H1 (cell line): Measurements from ENCODE around the gene SEMA6A. TPM values are rescaled to one million over a fixed set of nuclear protein-coding genes. Genes with fewer than 3 reads are reported as not detected.

ENCODE experiments used
- CTCF ChIA-PET: fragments of 300-600 bp; sonication (Branson Sonifier 250); formaldehyde crosslinking; loops from one replicate; lab custom pipeline; 2021; ENCODE audit not compliant: partially characterized antibody; lab: Charles Lee
- POLR2A ChIA-PET: fragments of 300-600 bp; sonication (Branson Sonifier 250); formaldehyde crosslinking; loops from one replicate; lab custom pipeline; 2021; ENCODE audit warnings: inconsistent platforms; ENCODE audit not compliant: partially characterized antibody; lab: Charles Lee
- DNase-seq, 2 experiments: peaks; one replicate each; pipeline versions ENCODE4 v3.0.0 to v3.0.0-alpha.2; 2010 to 2022; ENCODE audit warnings: low spot score in 2 of 2, low read depth in 1 of 2, mixed read lengths in 1 of 2
- FAIRE-seq: peaks from 2 replicates; lab custom pipeline; 2011; peaks lifted over from hg19 to GRCh38; lab: Jason Lieb, UNC
- H2AFZ ChIP-seq: 2 replicates; pipeline ENCODE4 v1.8.1; 2012; ENCODE audit warnings: low read length, inconsistent platforms
- H2AK5ac ChIP-seq: 2 replicates; pipeline ENCODE4 v1.6.1; 2013; ENCODE audit warnings: low read depth, low read length
- H2BK120ac ChIP-seq: replicated peaks from 2 replicates; pipeline ENCODE3; 2013; ENCODE audit warnings: low read depth, low read length, inconsistent platforms
- H2BK12ac ChIP-seq: 2 replicates; pipeline ENCODE4 v1.6.1; 2013; ENCODE audit warnings: low read depth, low read length
- H2BK15ac ChIP-seq: 2 replicates; pipeline ENCODE4 v1.6.1; 2013; ENCODE audit warnings: low read length
- H2BK20ac ChIP-seq: 2 replicates; pipeline ENCODE4 v1.6.1; 2013; ENCODE audit warnings: low read length
- H2BK5ac ChIP-seq: 2 replicates; pipeline ENCODE4 v1.6.1; 2013; ENCODE audit warnings: low read depth, low read length
- H3K14ac ChIP-seq: 2 replicates; pipeline ENCODE4 v1.6.1; 2013; ENCODE audit warnings: inconsistent platforms; ENCODE audit not compliant: insufficient read length
- H3K18ac ChIP-seq: 2 replicates; pipeline ENCODE4 v1.6.1; 2013; ENCODE audit warnings: low read length; ENCODE audit errors: extremely low read depth
- H3K23ac ChIP-seq: 2 replicates; pipeline ENCODE4 v1.6.1; 2013; ENCODE audit warnings: inconsistent platforms; ENCODE audit not compliant: insufficient read length
- H3K23me2 ChIP-seq: 2 replicates; pipeline ENCODE4 v1.6.1; 2013; ENCODE audit warnings: low read depth, low read length
- H3K27ac ChIP-seq: 2 replicates; pipeline ENCODE4 v1.6.1; 2011; ENCODE audit warnings: low read depth, low read length, inconsistent platforms
- H3K27me3 ChIP-seq, 4 experiments: replicated peaks in 1 of 4; 1 replicate in 1 of 4; 2 replicates in 3 of 4; pipeline versions ENCODE4 v1.6.1 to v1.8.1; 2011 to 2013; ENCODE audit warnings: low read length in 3 of 4, mild to moderate bottlenecking in 3 of 4, inconsistent platforms in 2 of 4, mixed read lengths in 2 of 4, moderate library complexity in 1 of 4; ENCODE audit not compliant: control insufficient read depth in 3 of 4, insufficient read depth in 3 of 4; ENCODE audit errors: extremely low read depth in 1 of 4
- H3K36me3 ChIP-seq, 4 experiments: 2 replicates each; pipeline versions ENCODE4 v1.6.1 to v1.8.1; 2011 to 2013; ENCODE audit warnings: mild to moderate bottlenecking in 4 of 4, low read length in 3 of 4, moderate library complexity in 2 of 4, control low read depth in 1 of 4, inconsistent platforms in 1 of 4; ENCODE audit not compliant: insufficient read depth in 4 of 4, control insufficient read depth in 2 of 4
- H3K4ac ChIP-seq: replicated peaks from 2 replicates; pipeline ENCODE3; 2013; ENCODE audit warnings: low read length, low read depth, mixed read lengths, inconsistent platforms; ENCODE audit not compliant: insufficient read length
- H3K4me1 ChIP-seq, 4 experiments: replicated peaks in 1 of 4; 1 replicate in 1 of 4; 2 replicates in 3 of 4; pipeline versions ENCODE4 v1.6.1 to v1.8.1; 2011 to 2013; ENCODE audit warnings: low read length in 3 of 4, inconsistent platforms in 2 of 4, mixed read lengths in 1 of 4; ENCODE audit not compliant: insufficient read depth in 4 of 4, control insufficient read depth in 3 of 4
- H3K4me2 ChIP-seq, 2 experiments: 2 replicates each; pipeline versions ENCODE4 v1.6.1 to v1.8.1; 2011 to 2013; ENCODE audit warnings: low read depth in 2 of 2, low read length in 2 of 2, control low read depth in 1 of 2, inconsistent platforms in 1 of 2, mild to moderate bottlenecking in 1 of 2; ENCODE audit not compliant: insufficient read depth in 1 of 2
- H3K4me3 ChIP-seq, 4 experiments: fragments of 200-600, 300-600 bp in 1 of 4; sonication (generic), shearing (Covaris generic), sonication (Bioruptor Twin) in 1 of 4; 2 replicates each; pipeline versions ENCODE4 v1.5.1 to v1.8.1; 2011 to 2016; ENCODE audit warnings: low read length in 4 of 4, low read depth in 3 of 4, control low read depth in 2 of 4, inconsistent platforms in 2 of 4, mild to moderate bottlenecking in 2 of 4, mixed read lengths in 1 of 4, moderate library complexity in 1 of 4; ENCODE audit not compliant: insufficient read depth in 2 of 4; ENCODE audit errors: extremely low read depth in 1 of 4
- H3K56ac ChIP-seq: replicated peaks from 2 replicates; pipeline ENCODE3; 2013; ENCODE audit warnings: low read depth, mild to moderate bottlenecking, mixed read lengths, low read length, inconsistent platforms; ENCODE audit not compliant: insufficient read length
- H3K79me1 ChIP-seq: 2 replicates; pipeline ENCODE4 v1.6.1; 2013; ENCODE audit warnings: low read depth, low read length, control low read depth
- H3K79me2 ChIP-seq, 2 experiments: 2 replicates each; pipeline versions ENCODE4 v1.6.1 to v1.8.1; 2012 to 2013; ENCODE audit warnings: low read length in 2 of 2, mild to moderate bottlenecking in 2 of 2, inconsistent platforms in 1 of 2; ENCODE audit not compliant: insufficient read depth in 2 of 2, control insufficient read depth in 1 of 2
- H3K9ac ChIP-seq, 4 experiments: replicated peaks in 1 of 4; 1 replicate in 1 of 4; 2 replicates in 3 of 4; pipeline versions ENCODE4 v1.6.1 to v1.8.1; 2011 to 2013; ENCODE audit warnings: low read depth in 3 of 4, low read length in 3 of 4, control low read depth in 2 of 4, mild to moderate bottlenecking in 2 of 4, moderate library complexity in 2 of 4, inconsistent platforms in 1 of 4; ENCODE audit errors: extremely low read depth in 1 of 4
- H3K9me3 ChIP-seq, 2 experiments: 2 replicates each; pipeline versions ENCODE4 v1.6.1 to v1.8.1; 2012 to 2013; ENCODE audit warnings: mild to moderate bottlenecking in 2 of 2, moderate library complexity in 2 of 2, control low read depth in 1 of 2, inconsistent platforms in 1 of 2, low read depth in 1 of 2, low read length in 1 of 2, mixed read lengths in 1 of 2; ENCODE audit not compliant: insufficient read depth in 2 of 2
- H4K20me1 ChIP-seq, 2 experiments: replicated peaks in 1 of 2; 2 replicates each; pipeline versions ENCODE3 to v1.8.1; 2011 to 2013; ENCODE audit warnings: inconsistent platforms in 2 of 2, low read length in 2 of 2, mild to moderate bottlenecking in 1 of 2; ENCODE audit not compliant: insufficient read depth in 2 of 2, control insufficient read depth in 1 of 2
- H4K5ac ChIP-seq: 2 replicates; pipeline ENCODE4 v1.6.1; 2013; ENCODE audit warnings: low read length, low read depth, mixed read lengths, inconsistent platforms; ENCODE audit not compliant: insufficient read length
- H4K8ac ChIP-seq: 2 replicates; pipeline ENCODE4 v1.8.0; 2013; ENCODE audit warnings: mild to moderate bottlenecking, moderate library complexity, low read length, inconsistent platforms; ENCODE audit not compliant: insufficient read depth; ENCODE audit errors: extremely low read depth
- H4K91ac ChIP-seq: replicated peaks from 2 replicates; pipeline ENCODE3; 2013; ENCODE audit warnings: low read length, mixed read lengths, inconsistent platforms; ENCODE audit not compliant: insufficient read length
- BACH1 ChIP-seq: IDR thresholded peaks from 2 replicates; pipeline ENCODE4 v1.6.1; 2012; ENCODE audit warnings: low read length, improper control_type of control experiment
- BRCA1 ChIP-seq: IDR thresholded peaks from 2 replicates; pipeline ENCODE4 v1.6.1; 2012; ENCODE audit warnings: low read depth, low read length, improper control_type of control experiment
- CBX5 ChIP-seq: fragments of 300-800, 300-1000 bp; sonication (generic); IDR thresholded peaks from 2 replicates; pipeline ENCODE4 v1.7.1; 2016; ENCODE audit warnings: antibody characterized with exemption, low read length, low read depth
- CHD2 ChIP-seq: IDR thresholded peaks from 2 replicates; pipeline ENCODE4 v1.6.1; 2012; ENCODE audit warnings: low read length, improper control_type of control experiment
- KDM1A ChIP-seq: fragments of 200-600, 300-600 bp; sonication (generic); IDR thresholded peaks from 2 replicates; pipeline ENCODE4 v1.7.1; 2016; ENCODE audit warnings: mild to moderate bottlenecking, low read length, borderline replicate concordance
- MAFK ChIP-seq: IDR thresholded peaks from 2 replicates; pipeline ENCODE4 v1.6.1; 2012; ENCODE audit warnings: low read depth, mild to moderate bottlenecking, improper control_type of control experiment, low read length
- NRF1 ChIP-seq: IDR thresholded peaks from 2 replicates; pipeline ENCODE4 v1.6.1; 2011; ENCODE audit warnings: mild to moderate bottlenecking, low read depth, low read length, improper control_type of control experiment
- RXRA ChIP-seq: IDR thresholded peaks from 2 replicates; pipeline ENCODE4 v1.6.1; 2011; ENCODE audit warnings: low read depth, mild to moderate bottlenecking, low read length, moderate library complexity; ENCODE audit not compliant: insufficient read depth
- SP2 ChIP-seq: IDR thresholded peaks from 2 replicates; pipeline ENCODE4 v1.6.1; 2012; ENCODE audit warnings: mild to moderate bottlenecking, low read length, inconsistent platforms
- SP4 ChIP-seq: IDR thresholded peaks from 2 replicates; pipeline ENCODE4 v1.6.1; 2012; ENCODE audit warnings: low read length, inconsistent platforms
- TAF7 ChIP-seq: optimal IDR thresholded peaks from 2 replicates; pipeline ENCODE3; 2011; ENCODE audit warnings: low read depth, mild to moderate bottlenecking, inconsistent platforms, low read length, moderate library complexity, borderline replicate concordance
- TCF12 ChIP-seq: IDR thresholded peaks from 2 replicates; pipeline ENCODE4 v1.6.1; 2011; ENCODE audit warnings: low read depth, mild to moderate bottlenecking, low read length
- YY1 ChIP-seq: IDR thresholded peaks from 2 replicates; pipeline ENCODE4 v1.6.1; 2011; ENCODE audit warnings: low read depth, mild to moderate bottlenecking, low read length
- WGBS, 2 experiments: shearing (Covaris generic) in 1 of 2; methylation state at CpG; one replicate each; pipeline versions ENCODE4 v1.1.6 to v1.1.7; 2013 to 2015; ENCODE audit warnings: low lambda C conversion rate in 2 of 2, mixed read lengths in 2 of 2, inconsistent platforms in 1 of 2, low coverage in 1 of 2, missing lambda C conversion rate in 1 of 2; ENCODE audit not compliant: insufficient replicate concordance in 2 of 2, insufficient coverage in 1 of 2, insufficient read length in 1 of 2; ENCODE audit errors: extremely low coverage in 1 of 2, missing lambda C conversion rate in 1 of 2; 5-methylcytosine and 5-hydroxymethylcytosine counted together
- polyA plus RNA-seq, 7 experiments: library from polyadenylated mRNA; depleted of rRNA in 3 of 7; stranded (reverse) in 5 of 7; unstranded in 2 of 7; fragments of >200 nt in 5 of 7; fragments of 200-250 nt in 2 of 7; gene quantifications; 1 replicate in 5 of 7; 2 replicates in 1 of 7; 4 replicates in 1 of 7; pipeline versions ENCODE4 v1.2.1 to v1.2.3, GENCODE V29; 2011 to 2013; ENCODE audit warnings: missing spikeins in 2 of 7, mixed read lengths in 2 of 7
- total RNA-seq: library from RNA; stranded (reverse); fragmentation: NEBNext Ultra II Directional; extraction: Animal tissue kit (Norgen Biotek cat#: 25700); gene quantifications from 2 replicates; pipeline ENCODE4 v1.2.1, GENCODE V29; 2021
- TF ChIP-seq, protein P1 (sequence below): IDR thresholded peaks from 2 replicates; pipeline ENCODE4 v1.6.1; 2012; ENCODE audit warnings: inconsistent platforms

Gene SEMA6A
- total and polyA plus RNA-seq, 2 of the 8 experiments (the other 6 are each of a cell fraction or from before 2014, with no cell fraction given) = 78.3 to 277 TPM

DNA sequence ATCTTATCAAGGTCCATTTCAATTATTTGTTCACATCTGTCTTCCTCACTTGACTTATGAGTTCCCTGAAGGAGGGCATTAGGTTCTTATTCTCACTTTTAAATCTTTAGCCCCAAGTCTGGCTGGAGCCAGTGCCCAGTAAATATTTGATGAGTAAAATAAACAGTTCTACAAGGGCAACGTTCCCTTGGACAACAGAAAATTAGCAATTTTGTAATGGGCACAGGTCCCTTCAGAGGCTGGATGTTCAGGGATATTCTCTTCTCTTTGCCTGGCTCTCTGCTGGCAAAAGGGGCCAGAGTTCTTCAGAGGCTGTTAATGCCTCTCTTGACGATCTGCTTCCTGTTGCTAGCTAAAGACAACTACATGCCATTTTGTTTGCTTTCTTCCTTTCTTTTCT is 149.7 kb downstream of the SEMA6A start:
- no peak overlapping the region for H2BK20ac ChIP-seq
- no peak overlapping the region for H2BK120ac ChIP-seq
- no peak overlapping the region for H2BK5ac ChIP-seq
- no peak overlapping the region for H3K4me2 ChIP-seq
- H4K20me1 ChIP-seq = no peaks in the 10 kb centered on the region
- DNase-seq (no peak), FAIRE-seq (no peak)
- H4K91ac ChIP-seq = no peak overlapping the region
- H3K23ac ChIP-seq = no peak overlapping the region
- H3K4me3 ChIP-seq = no peak overlapping the region
- TF ChIP-seq SP4 (no peak), NRF1 (no peak), TAF7 (no peak), CBX5 (no peak), KDM1A (no peak), RXRA (no peak), BACH1 (no peak), TCF12 (no peak), BRCA1 (no peak), MAFK (no peak), SP2 (no peak), YY1 (no peak), CHD2 (no peak)
- TF ChIP-seq, protein P1, sequence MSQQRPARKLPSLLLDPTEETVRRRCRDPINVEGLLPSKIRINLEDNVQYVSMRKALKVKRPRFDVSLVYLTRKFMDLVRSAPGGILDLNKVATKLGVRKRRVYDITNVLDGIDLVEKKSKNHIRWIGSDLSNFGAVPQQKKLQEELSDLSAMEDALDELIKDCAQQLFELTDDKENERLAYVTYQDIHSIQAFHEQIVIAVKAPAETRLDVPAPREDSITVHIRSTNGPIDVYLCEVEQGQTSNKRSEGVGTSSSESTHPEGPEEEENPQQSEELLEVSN = no peak
- H4K8ac ChIP-seq = no peak overlapping the region
- no peaks in the 10 kb centered on the region for H3K23me2 ChIP-seq
- ChIA-PET POLR2A (no interaction called here), CTCF (interaction anchor here (1.2 to 1.4 kb wide), 2 partner anchors 10 to 18 kb away, joined by 3 to 5 read pairs; no protein-coding TSS in a partner anchor)
- no peak overlapping the region for H3K18ac ChIP-seq
- H3K4ac ChIP-seq = no peak overlapping the region
- no peak overlapping the region for H3K56ac ChIP-seq
- no peaks in the 10 kb centered on the region; the same call in 1 of the 2 replicates for H3K79me1 ChIP-seq
- no peak overlapping the region for H2BK15ac ChIP-seq
- H2AFZ ChIP-seq = no peak overlapping the region
- H3K27me3 ChIP-seq = no peaks in the 10 kb centered on the region
- H3K79me2 ChIP-seq = no peaks in the 10 kb centered on the region
- H3K9ac ChIP-seq = no peak overlapping the region
- H2BK12ac ChIP-seq = no peak overlapping the region
- no peak overlapping the region for H3K14ac ChIP-seq
- WGBS, 2 experiments = 78% methylated on average over 2 of the region's 2 CpGs; no CpG with 5 or more reads in 1 of the 2 experiments
- no peaks in the 10 kb centered on the region for H3K9me3 ChIP-seq
- H3K27ac ChIP-seq = no peak overlapping the region
- H3K4me1 ChIP-seq = no peaks in the 10 kb centered on the region
- H4K5ac ChIP-seq = no peak overlapping the region
- no peak overlapping the region for H2AK5ac ChIP-seq
- no peaks in the 10 kb centered on the region for H3K36me3 ChIP-seq
